OCI-LY1 (cell line): ENCODE results near the gene SYCP2L.

Experiments
- CTCF ChIP-seq: fragments of 200-600 bp; sonication (generic), shearing (Covaris generic); IDR thresholded peaks from 2 replicates; pipeline ENCODE4 v1.5.1; 2017; ENCODE audit warnings: mild to moderate bottlenecking, antibody characterized with exemption, low read length, moderate library complexity, mixed read lengths
- EZH2 ChIP-seq: fragments of 200-600 bp; sonication (generic), shearing (Covaris generic); IDR thresholded peaks from 2 replicates; pipeline ENCODE4 v1.8.0; 2017; ENCODE audit warnings: borderline replicate concordance, mixed run types, mild to moderate bottlenecking, antibody characterized with exemption, low read length, moderate library complexity, mixed read lengths

- TF ChIP-seq CTCF, result no peak
- no peak for TF ChIP-seq EZH2
These were observed 104.3 kb downstream of the SYCP2L start for GRCh38 chr6:10991115-10991514.
